ENCODE data around the gene ATP2B2.

- TF ChIP-seq CTCF (IDR thresholded peaks at IDR 0.05 in 2 of 3, conservative IDR thresholded peaks at IDR 0.05 in 1 of 3; ENCODE audit: control insufficient read depth in 2 of 3, extremely low read depth in 1 of 3, insufficient read depth in 1 of 3, low read depth in 3 of 3, low read length in 3 of 3) (no peak), SIX5 (IDR thresholded peaks at IDR 0.05; ENCODE audit: low read depth, low read length, severe bottlenecking) (no peak), POLR2AphosphoS5 (IDR thresholded peaks at IDR 0.05; ENCODE audit: low read length) (no peak), USF1 (IDR thresholded peaks at IDR 0.05; ENCODE audit: borderline replicate concordance, extremely low read length, insufficient read depth, low read depth, low read length) (no peak), ZBTB33 (IDR thresholded peaks at IDR 0.05) (no peak), BHLHE40 (IDR thresholded peaks at IDR 0.05; ENCODE audit: borderline replicate concordance in 1 of 2, low read depth in 2 of 2, low read length in 1 of 2) (no peak)
Observed at GRCh38 chr3:10521772-10522441, 16.5 kb upstream of the ATP2B2 start.
